K562 (cell line): Measurements from ENCODE around the gene SERPINH1. TPM values are rescaled to one million over a fixed set of nuclear protein-coding genes. Genes with fewer than 3 reads are reported as not detected.

Source experiments
- ASH1L ChIP-seq: fragments of 450-650 bp; IDR thresholded peaks from 2 replicates; pipeline ENCODE4 v1.6.1; 2018; ENCODE audit warnings: borderline replicate concordance, mild to moderate bottlenecking, low read depth; ENCODE audit not compliant: partially characterized antibody
- CBFA2T2 ChIP-seq: fragments of 450-650 bp; conservative IDR thresholded peaks from 2 replicates; pipeline ENCODE4 v1.6.1; 2017; ENCODE audit warnings: mild to moderate bottlenecking
- CREB3 ChIP-seq: fragments of 450-650 bp; conservative IDR thresholded peaks from 2 replicates; pipeline ENCODE4 v1.6.1; 2016; ENCODE audit warnings: missing genetic modification characterization, low read depth, mild to moderate bottlenecking, missing compliant biosample characterization, moderate library complexity
- EP300 ChIP-seq: IDR thresholded peaks from 2 replicates; pipeline ENCODE4 v1.6.1; 2012; ENCODE audit warnings: low read length, improper control_type of control experiment
- FOS ChIP-seq: IDR thresholded peaks from 3 replicates; pipeline ENCODE4 v1.6.1; 2011; ENCODE audit not compliant: insufficient read length; ENCODE audit errors: extremely low read depth
- FOXA3 ChIP-seq, 2 experiments: fragments of 450-650 bp in 1 of 2; sonication (generic) in 1 of 2; formaldehyde crosslinking; IDR thresholded peaks in 1 of 2; conservative IDR thresholded peaks in 1 of 2; 2 replicates each; pipeline versions ENCODE4 v1.4.0 to v1.8.0; 2020 to 2022; ENCODE audit warnings: mild to moderate bottlenecking in 2 of 2, missing genetic modification reagents in 1 of 2
- HSF4 ChIP-seq: fragments of 250-450 bp; sonication (Bioruptor Pico); IDR thresholded peaks from 2 replicates; pipeline ENCODE4 v2.1.2; 2022; ENCODE audit warnings: mild to moderate bottlenecking, moderate library complexity, borderline replicate concordance
- JUN ChIP-seq, 2 experiments: sonication (generic) in 1 of 2; formaldehyde crosslinking in 1 of 2; IDR thresholded peaks; 2 replicates each; pipeline versions ENCODE4 v1.6.1 to v1.8.0; 2012 to 2022; ENCODE audit warnings: borderline replicate concordance in 2 of 2, mild to moderate bottlenecking in 2 of 2, improper control_type of control experiment in 1 of 2, low read depth in 1 of 2, low read length in 1 of 2, missing genetic modification reagents in 1 of 2
- KLF16 ChIP-seq: IDR thresholded peaks from 2 replicates; pipeline ENCODE4 v1.6.1; 2016; ENCODE audit warnings: antibody characterized with exemption
- LARP7 ChIP-seq: fragments of 450-650 bp; IDR thresholded peaks from 2 replicates; pipeline ENCODE4 v1.6.1; 2016
- LEF1 ChIP-seq: fragments of 450-650 bp; IDR thresholded peaks from 2 replicates; pipeline ENCODE4 v1.6.1; 2016; ENCODE audit warnings: mild to moderate bottlenecking
- MECOM ChIP-seq: fragments of 250-450 bp; sonication (Bioruptor Pico); IDR thresholded peaks from 2 replicates; pipeline ENCODE4 v1.8.0; 2022; ENCODE audit warnings: inconsistent platforms
- MED1 ChIP-seq: sonication (generic); formaldehyde crosslinking; IDR thresholded peaks from 2 replicates; pipeline ENCODE4 v1.8.1; 2023; ENCODE audit warnings: missing genetic modification reagents, borderline replicate concordance
- MYC ChIP-seq, 2 experiments: fragments of 250-450 bp in 1 of 2; sonication (Bioruptor Pico) in 1 of 2; IDR thresholded peaks; 2 replicates each; pipeline versions ENCODE4 v1.5.1 to v1.6.1; 2012 to 2021; ENCODE audit warnings: low read depth in 2 of 2, borderline replicate concordance in 1 of 2, improper control_type of control experiment in 1 of 2, low read length in 1 of 2, mild to moderate bottlenecking in 1 of 2, moderate library complexity in 1 of 2
- XRCC3 ChIP-seq: fragments of 450-650 bp; IDR thresholded peaks from 2 replicates; pipeline ENCODE4 v1.6.1; 2017; ENCODE audit warnings: mild to moderate bottlenecking, moderate library complexity
- XRCC5 ChIP-seq: fragments of 200-400 bp; formaldehyde crosslinking; IDR thresholded peaks from 2 replicates; pipeline ENCODE4 v1.6.1; 2017; ENCODE audit warnings: low read depth, mild to moderate bottlenecking, low read length
- ZNF384 ChIP-seq: IDR thresholded peaks from 2 replicates; pipeline ENCODE4 v1.6.1; 2012; ENCODE audit warnings: low read depth, low read length, improper control_type of control experiment
- ZNF511 ChIP-seq: sonication (generic); formaldehyde crosslinking; IDR thresholded peaks from 2 replicates; pipeline ENCODE4 v1.8.0; 2022; ENCODE audit warnings: mild to moderate bottlenecking, missing genetic modification reagents
- ZNF583 ChIP-seq: fragments of 250-450 bp; sonication (Bioruptor Pico); IDR thresholded peaks from 2 replicates; pipeline ENCODE4 v1.4.0; 2020
- polyA plus RNA-seq, 8 experiments: library from polyadenylated mRNA; depleted of rRNA in 4 of 8; stranded (reverse) in 5 of 8; unstranded in 3 of 8; fragments of >200 nt; fragmentation: Nextera tagmentation in 2 of 8; fragmentation: Illumina TruSeq in 1 of 8; extraction: Ambion mirVana in 2 of 8; extraction: Trizol in 1 of 8; gene quantifications; 2 replicates each; pipeline versions ENCODE4 v1.2.1 to v1.2.3, GENCODE V29; 2011 to 2014; ENCODE audit warnings: inconsistent platforms in 1 of 8, missing spikeins in 1 of 8
- total RNA-seq, 7 experiments: library from RNA; depleted of rRNA in 6 of 7; stranded (reverse); fragments of >200 nt in 6 of 7; fragmentation: Illumina TruSeq in 2 of 7; extraction: Trizol in 2 of 7; gene quantifications; 2 replicates each; pipeline versions ENCODE4 v1.2.1 to v1.2.3, GENCODE V29; 2011 to 2021; ENCODE audit warnings: low replicate concordance in 1 of 7

SERPINH1 gene
- total and polyA plus RNA-seq, 9 of the 15 experiments (the other 6 are each of a cell fraction or from before 2014, with no cell fraction given), result 2.8 to 106 (median 67.9) TPM

- 0 out of 2 replicates have a peak, but pooled peaks have one; percentile 3 for TF ChIP-seq MYC (IDR thresholded peaks at IDR 0.05; ENCODE audit: low read depth, low read length)
- no peak for TF ChIP-seq MYC (CRISPR knock-in tag; IDR thresholded peaks at IDR 0.05; ENCODE audit: borderline replicate concordance, low read depth)
- TF ChIP-seq XRCC5, result no peak
- peak; percentile 68; the same call in 1 of the 2 replicates for TF ChIP-seq EP300
- no peak for TF ChIP-seq JUN (IDR thresholded peaks at IDR 0.05; ENCODE audit: borderline replicate concordance, low read depth, low read length)
- TF ChIP-seq JUN (CRISPR knock-in tag; IDR thresholded peaks at IDR 0.05; ENCODE audit: borderline replicate concordance), result 0 out of 2 replicates have a peak, but pooled peaks have one; percentile 15
- peak; percentile 83 for TF ChIP-seq LEF1
- TF ChIP-seq CREB3 (tag), result 0 out of 2 replicates have a peak, but pooled peaks have one; percentile 36
- peak; percentile 66; the same call in 1 of the 2 replicates for TF ChIP-seq HSF4 (CRISPR knock-in tag)
- TF ChIP-seq XRCC3, result no peak
- TF ChIP-seq MECOM (CRISPR knock-in tag), result peak; percentile 54; the same call in 1 of the 2 replicates
- TF ChIP-seq ASH1L, result no peak
- TF ChIP-seq KLF16, result no peak
- no peak for TF ChIP-seq MED1 (CRISPR knock-in tag)
- TF ChIP-seq LARP7, result no peak
- TF ChIP-seq FOS, result no peak
- TF ChIP-seq FOXA3 (CRISPR knock-in tag; conservative IDR thresholded peaks at IDR 0.05 in 1 of 2, IDR thresholded peaks at IDR 0.05 in 1 of 2), result no peak
- no peak for TF ChIP-seq ZNF384
- TF ChIP-seq CBFA2T2, result peak; percentile 77
- no peak for TF ChIP-seq ZNF511 (CRISPR knock-in tag)
- TF ChIP-seq ZNF583 (CRISPR knock-in tag), result peak; percentile 46; the same call in 1 of the 2 replicates
- TF ChIP-seq, all 486 proteins: peak for 33
These were observed 27.0 kb upstream of the SERPINH1 start (continued) for GRCh38 chr11:75535071-75535470.
